Large intestine (tissue), 3 donors: ENCODE data around the gene MRPL54. TPM values are rescaled to one million over a fixed set of nuclear protein-coding genes. Genes with fewer than 3 reads are reported as not detected.
"Not testable (repeated sequence)": the region's sequence is repeated elsewhere in the genome, so short reads cannot be mapped to it uniquely, and the experiment has no call there.

Source experiments
- DNase-seq, 2 donors: peaks; one replicate each; pipeline versions ENCODE4 v3.0.0 to v3.0.0-alpha.2; 2013
- H3K27ac ChIP-seq: one replicate; pipeline ENCODE4 v1.5.1; 2013; ENCODE audit warnings: low read length
- H3K27me3 ChIP-seq: 2 replicates; pipeline ENCODE4 v1.6.1; 2013; ENCODE audit warnings: low read length; ENCODE audit not compliant: control insufficient read depth, insufficient read depth
- H3K36me3 ChIP-seq: 2 replicates; pipeline ENCODE4 v1.6.1; 2013; ENCODE audit warnings: low read length; ENCODE audit not compliant: control insufficient read depth, insufficient read depth
- H3K4me1 ChIP-seq: one replicate; pipeline ENCODE4 v1.6.1; 2013; ENCODE audit warnings: low read length; ENCODE audit not compliant: control insufficient read depth, insufficient read depth
- H3K4me3 ChIP-seq: one replicate; pipeline ENCODE4 v1.5.1; 2013; ENCODE audit warnings: low read length
- H3K9me3 ChIP-seq: one replicate; pipeline ENCODE4 v1.6.1; 2013; ENCODE audit warnings: mild to moderate bottlenecking, low read depth, low read length, moderate library complexity; ENCODE audit not compliant: control insufficient read depth
- WGBS: methylation state at CpG from one replicate; pipeline ENCODE4 v1.1.5; 2013; ENCODE audit warnings: low lambda C conversion rate; ENCODE audit not compliant: insufficient coverage; 5-methylcytosine and 5-hydroxymethylcytosine counted together
- polyA plus RNA-seq: library from polyadenylated mRNA; unstranded; fragments of 120-200 nt; gene quantifications from one replicate; pipeline ENCODE4 v1.2.1, GENCODE V29; 2013

The MRPL54 gene
- polyA plus RNA-seq, 1 donor, result 52.1 TPM

DNA sequence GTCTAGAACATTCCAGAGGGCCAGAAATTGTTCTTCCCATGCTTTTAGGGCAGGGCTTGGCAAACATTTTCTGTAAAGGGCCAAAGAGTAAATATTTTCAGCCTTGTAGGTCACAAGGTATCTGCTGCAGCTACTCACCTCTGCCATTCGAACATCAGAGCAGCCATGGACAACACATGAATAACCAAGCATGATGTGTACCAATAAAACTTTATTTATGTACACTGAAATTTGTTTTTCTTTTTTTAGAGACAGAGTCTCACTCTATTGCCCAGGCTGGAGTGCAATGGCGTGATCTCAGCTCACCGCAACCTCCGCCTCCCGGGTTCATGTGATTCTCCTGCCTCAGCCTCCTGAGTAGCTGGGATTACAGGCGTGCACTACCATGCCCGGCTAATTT is 4.8 kb upstream of the MRPL54 start:
- not testable (repeated sequence) for H3K27me3 ChIP-seq, H3K4me1 ChIP-seq, DNase-seq, H3K4me3 ChIP-seq, H3K27ac ChIP-seq, H3K9me3 ChIP-seq
- peaks cover 26% of the 10 kb centered on the region for H3K36me3 ChIP-seq
- WGBS, result no CpG with 5 or more reads among the region's 7 CpGs

- H3K27me3 ChIP-seq, H3K9me3 ChIP-seq, H3K27ac ChIP-seq, H3K4me3 ChIP-seq, DNase-seq, H3K4me1 ChIP-seq: not testable (repeated sequence)
- H3K36me3 ChIP-seq, result peaks cover 20% of the 10 kb centered on the region
- no CpG with 5 or more reads among the region's 13 CpGs for WGBS
Observed at GRCh38 chr19:3758297-3758696, 4.2 kb upstream of the MRPL54 start.

- peaks cover 19% of the 10 kb centered on the region for H3K36me3 ChIP-seq
- no peak for DNase-seq
- no peak overlapping the region for H3K27ac ChIP-seq
- H3K4me1 ChIP-seq, result peaks cover 10% of the 10 kb centered on the region
- no peaks in the 10 kb centered on the region for H3K27me3 ChIP-seq
- no peak overlapping the region for H3K4me3 ChIP-seq
- no CpG with 5 or more reads among the region's 19 CpGs for WGBS
- H3K9me3 ChIP-seq, result no peaks in the 10 kb centered on the region
Observed at GRCh38 chr19:3759482-3760254, 2.8 kb upstream of the MRPL54 start.

- peaks cover 24% of the 10 kb centered on the region for H3K36me3 ChIP-seq
- H3K4me1 ChIP-seq, result peaks cover 10% of the 10 kb centered on the region
- no peaks in the 10 kb centered on the region for H3K9me3 ChIP-seq
- WGBS, result 80% methylated on average over 1 of the region's 7 CpGs
- H3K27me3 ChIP-seq, result no peaks in the 10 kb centered on the region
- H3K27ac ChIP-seq, result no peak overlapping the region
- H3K4me3 ChIP-seq, result peak overlapping the region; percentile 89
- DNase-seq, result peak in 1 of 2 donors; percentile 13
Observed at GRCh38 chr19:3760871-3761361, 1.6 kb upstream of the MRPL54 start.

DNA sequence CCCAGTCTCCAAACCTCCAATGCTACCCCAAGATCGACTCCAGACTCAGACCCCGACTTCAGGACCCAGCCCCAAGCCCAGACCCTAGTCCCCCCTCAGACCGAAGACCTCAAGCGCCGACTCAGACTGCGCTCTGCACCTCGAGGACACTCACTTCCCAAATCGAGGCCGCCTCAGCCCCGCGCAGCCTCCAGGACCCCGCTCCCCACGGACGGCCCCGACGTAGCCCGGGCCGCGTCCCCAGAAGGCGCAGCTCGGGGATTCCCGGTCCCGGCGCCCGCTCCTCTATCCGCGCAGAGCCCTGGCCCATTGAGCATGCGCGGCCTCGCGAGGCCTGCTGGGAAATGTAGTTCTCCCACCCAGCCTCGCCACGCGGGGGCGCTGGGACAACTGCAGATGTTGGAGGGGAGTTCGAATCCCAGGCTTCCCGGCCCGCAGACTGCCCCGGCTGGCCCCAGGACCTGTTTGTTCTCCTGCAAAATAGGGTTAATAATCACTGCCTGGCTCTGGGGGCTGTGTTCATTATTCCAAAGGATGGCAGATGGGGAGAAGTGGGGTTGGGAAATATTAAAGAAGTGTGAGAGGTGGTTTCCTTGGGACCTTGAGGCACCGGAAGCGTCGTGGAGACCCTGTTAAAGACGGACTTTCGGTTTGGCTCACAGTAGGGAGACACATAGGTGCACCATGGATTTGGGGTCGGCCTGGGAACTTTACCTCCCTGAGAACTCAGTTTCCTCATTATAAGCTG is 926 bp upstream of the MRPL54 start, which contains the start of gene APBA3:
Gene APBA3, minus strand, starts transcription at position 311 of the 748 bp plus-strand sequence. CDS start 1,428 bp downstream, outside the sequence.
- no peaks in the 10 kb centered on the region for H3K9me3 ChIP-seq
- peak; percentile 85 to 90 for DNase-seq
- peak within 1 kb of the TSS; percentile 90 for H3K4me3 ChIP-seq
- H3K27ac ChIP-seq, result peak within 1 kb of the TSS; percentile 94
- H3K4me1 ChIP-seq, result peaks cover 10% of the 10 kb centered on the region
- H3K27me3 ChIP-seq, result no peaks in the 10 kb centered on the region
- WGBS, result no CpG with 5 or more reads among the region's 45 CpGs
- H3K36me3 ChIP-seq, result peaks cover 27% of the 10 kb centered on the region

- Histone ChIP-seq H3K4me3 (no peak overlapping the region), H3K36me3 (peaks cover 32% of the 10 kb centered on the region), H3K4me1 (peaks cover 10% of the 10 kb centered on the region), H3K9me3 (no peaks in the 10 kb centered on the region), H3K27me3 (no peaks in the 10 kb centered on the region), H3K27ac (peak overlapping the region; percentile 94)
- WGBS, result no CpG with 5 or more reads among the region's 1 CpG
- DNase-seq, result no peak
Observed at GRCh38 chr19:3762130-3762473, 380 bp upstream of the MRPL54 start.

DNA sequence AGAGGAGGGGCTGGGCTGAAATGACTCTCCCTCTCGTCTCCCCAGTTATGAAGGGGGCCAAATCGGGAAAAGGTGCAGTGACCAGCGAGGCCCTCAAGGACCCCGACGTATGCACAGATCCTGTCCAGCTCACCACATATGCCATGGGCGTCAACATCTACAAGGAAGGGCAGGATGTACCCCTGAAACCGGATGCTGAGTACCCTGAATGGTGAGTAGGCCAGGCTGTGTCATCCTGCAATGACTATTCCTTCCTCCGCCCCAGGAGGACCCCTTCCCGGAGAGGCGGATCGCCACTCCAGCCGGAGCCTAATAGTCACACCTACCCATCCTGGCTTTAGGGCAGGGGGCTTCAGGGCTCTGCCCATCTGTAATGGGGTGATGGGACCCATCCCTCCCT is 2.6 kb downstream of the MRPL54 start:
- no peak overlapping the region for H3K27ac ChIP-seq

GRCh38 chr19:3765757-3766156 is 3.3 kb downstream of the MRPL54 start:
- H3K27ac ChIP-seq, DNase-seq, H3K9me3 ChIP-seq, H3K27me3 ChIP-seq, H3K4me3 ChIP-seq: not testable (repeated sequence)
- no CpG with 5 or more reads among the region's 5 CpGs for WGBS
- H3K36me3 ChIP-seq, result peaks cover 21% of the 10 kb centered on the region
- H3K4me1 ChIP-seq, result peaks cover 13% of the 10 kb centered on the region

More for the DNA sequence above, 2.6 kb downstream of the MRPL54 start:
- Histone ChIP-seq H3K9me3 (no peaks in the 10 kb centered on the region), H3K27me3 (no peaks in the 10 kb centered on the region), H3K4me3 (no peak overlapping the region), H3K4me1 (peaks cover 13% of the 10 kb centered on the region), H3K36me3 (peaks cover 21% of the 10 kb centered on the region)
- WGBS, result no CpG with 5 or more reads among the region's 12 CpGs
- no peak for DNase-seq

- WGBS, result no CpG with 5 or more reads among the region's 7 CpGs
- no peaks in the 10 kb centered on the region for H3K27me3 ChIP-seq
- H3K27ac ChIP-seq, result no peak overlapping the region
- no peak for DNase-seq
- H3K9me3 ChIP-seq, result no peaks in the 10 kb centered on the region
- H3K4me1 ChIP-seq, result peaks cover 13% of the 10 kb centered on the region
- H3K4me3 ChIP-seq, result no peak overlapping the region
- peaks cover 21% of the 10 kb centered on the region for H3K36me3 ChIP-seq
Observed at GRCh38 chr19:3766520-3766919, 4.0 kb downstream of the MRPL54 start.

DNA sequence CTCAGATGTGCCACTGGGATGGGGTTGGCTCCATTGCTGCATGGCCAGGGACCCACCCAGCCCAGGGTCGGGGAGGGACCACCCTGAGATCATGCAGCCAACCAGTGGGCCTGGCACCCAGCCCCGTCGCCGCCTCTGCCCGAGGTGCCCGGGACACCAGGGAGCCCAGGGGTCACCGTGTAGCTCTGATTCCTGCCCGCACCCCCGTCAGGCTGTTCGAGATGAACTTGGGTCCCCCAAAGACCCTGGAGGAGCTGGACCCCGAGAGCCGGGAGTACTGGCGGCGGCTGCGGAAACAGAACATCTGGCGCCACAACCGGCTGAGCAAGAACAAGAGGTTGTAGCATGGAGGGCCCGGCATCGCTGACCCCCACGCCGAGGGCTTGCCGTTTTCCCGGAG is 4.6 kb downstream of the MRPL54 start:
- WGBS, result no CpG with 5 or more reads among the region's 23 CpGs
- DNase-seq, result no peak
- peaks cover 21% of the 10 kb centered on the region for H3K36me3 ChIP-seq

More for the DNA sequence above, 4.6 kb downstream of the MRPL54 start:
- H3K4me1 ChIP-seq, result peaks cover 9% of the 10 kb centered on the region
- H3K9me3 ChIP-seq, result no peaks in the 10 kb centered on the region
- no peak overlapping the region for H3K27ac ChIP-seq
- no peaks in the 10 kb centered on the region for H3K27me3 ChIP-seq
- no peak overlapping the region for H3K4me3 ChIP-seq
